ENCODE data around the gene PPBP.

Gene PPBP

GRCh38 chr4:73988061-73988460, at the start of gene PPBP:
Gene PPBP (minus strand): TSS chr4:73988190. CDS start chr4:73988103, 87 bp downstream.
- no peak for DNase-seq

- no peak for DNase-seq
These were observed 49.3 kb upstream of the PPBP start for GRCh38 chr4:74037076-74037955.

- no peak for DNase-seq
These were observed 45.7 kb upstream of the PPBP start for GRCh38 chr4:74033739-74034138.

- no peak for DNase-seq
These were observed 44.1 kb upstream of the PPBP start for GRCh38 chr4:74032064-74032463.

- no peak for DNase-seq
These were observed 43.6 kb upstream of the PPBP start for GRCh38 chr4:74031576-74031975.

- no peak for DNase-seq
These were observed 42.3 kb upstream of the PPBP start for GRCh38 chr4:74030285-74030684.

GRCh38 chr4:74028504-74028903, 40.5 kb upstream of the PPBP start:
- no peak for DNase-seq

- no peak for DNase-seq
These were observed 35.7 kb upstream of the PPBP start for GRCh38 chr4:74023709-74024108.

- DNase-seq: no peak
These were observed 33.6 kb upstream of the PPBP start for GRCh38 chr4:74021601-74022000.

- DNase-seq: no peak
These were observed 30.8 kb upstream of the PPBP start for GRCh38 chr4:74018771-74019170.

- no peak for DNase-seq
These were observed 30.1 kb upstream of the PPBP start for GRCh38 chr4:74018116-74018515.

- no peak for DNase-seq
These were observed 28.1 kb upstream of the PPBP start for GRCh38 chr4:74016068-74016467.

- no peak for DNase-seq
These were observed 27.3 kb upstream of the PPBP start for GRCh38 chr4:74015126-74015780.

GRCh38 chr4:74014332-74014731, 26.3 kb upstream of the PPBP start:
- no peak for DNase-seq

GRCh38 chr4:74013264-74013663, 25.3 kb upstream of the PPBP start:
- no peak for DNase-seq

- no peak for DNase-seq
These were observed 24.1 kb upstream of the PPBP start for GRCh38 chr4:74012130-74012529.

- DNase-seq: no peak
These were observed 21.3 kb upstream of the PPBP start for GRCh38 chr4:74009307-74009706.

- no peak for DNase-seq
These were observed 18.1 kb upstream of the PPBP start for GRCh38 chr4:74006009-74006476.

GRCh38 chr4:74005528-74005927, 17.5 kb upstream of the PPBP start:
- DNase-seq: no peak

- DNase-seq: no peak
These were observed 16.7 kb upstream of the PPBP start for GRCh38 chr4:74004668-74005067.

GRCh38 chr4:74000301-74000700, 12.3 kb upstream of the PPBP start:
- no peak for DNase-seq

- DNase-seq: no peak
These were observed 10.3 kb upstream of the PPBP start, which contains the start of gene CXCL5 for GRCh38 chr4:73998040-73999011. Gene CXCL5 (minus strand): TSS chr4:73998677. CDS start chr4:73998581, 96 bp downstream.

GRCh38 chr4:73992050-73992449, 4.1 kb upstream of the PPBP start:
- no peak for DNase-seq
